DOHH2 (cell line): ENCODE measurements around the gene NAALAD2.

Experiments
- H3F3A ChIP-seq: fragments of 200-600 bp; sonication (generic), shearing (Covaris generic); 2 replicates; pipeline ENCODE4 v1.6.0; 2016; ENCODE audit warnings: antibody characterized with exemption, mild to moderate bottlenecking; ENCODE audit not compliant: control insufficient read depth, insufficient read depth
- H3K27ac ChIP-seq: fragments of 200-600 bp; sonication (generic); 2 replicates; pipeline ENCODE4 v1.5.1; 2014; ENCODE audit warnings: low read depth, mild to moderate bottlenecking, low read length, moderate library complexity
- H3K27me3 ChIP-seq: fragments of 200-600 bp; sonication (generic); 2 replicates; pipeline ENCODE4 v1.6.1; 2014; ENCODE audit warnings: mild to moderate bottlenecking, low read length, mixed read lengths; ENCODE audit not compliant: control insufficient read depth
- H3K36me3 ChIP-seq: fragments of 200-600 bp; sonication (generic); 2 replicates; pipeline ENCODE4 v1.6.1; 2014; ENCODE audit warnings: mild to moderate bottlenecking, low read length, moderate library complexity, mixed read lengths; ENCODE audit not compliant: control insufficient read depth
- H3K4me1 ChIP-seq: fragments of 200-600 bp; sonication (generic); 2 replicates; pipeline ENCODE4 v1.6.1; 2014; ENCODE audit warnings: mild to moderate bottlenecking, low read length, mixed read lengths; ENCODE audit not compliant: control insufficient read depth
- H3K4me2 ChIP-seq: fragments of 200-600 bp; sonication (generic); 2 replicates; pipeline ENCODE4 v1.6.0; 2014; ENCODE audit warnings: mild to moderate bottlenecking, low read length, moderate library complexity
- H3K4me3 ChIP-seq: fragments of 200-600 bp; sonication (generic); 2 replicates; pipeline ENCODE4 v1.5.1; 2014; ENCODE audit warnings: mild to moderate bottlenecking, low read length, mixed read lengths
- H3K79me2 ChIP-seq: fragments of 200-600 bp; sonication (generic); 2 replicates; pipeline ENCODE4 v1.6.1; 2014; ENCODE audit warnings: mild to moderate bottlenecking, low read length, mixed read lengths; ENCODE audit not compliant: control insufficient read depth
- H3K9me2 ChIP-seq: fragments of 200-600 bp; sonication (generic); replicated peaks from 2 replicates; pipeline ENCODE4 v1.6.1; 2014; ENCODE audit warnings: mild to moderate bottlenecking, low read length, mixed read lengths; ENCODE audit not compliant: control insufficient read depth
- H3K9me3 ChIP-seq: fragments of 200-600 bp; sonication (generic); 2 replicates; pipeline ENCODE4 v1.6.1; 2014; ENCODE audit warnings: antibody characterized with exemption, low read length, mixed read lengths; ENCODE audit not compliant: control insufficient read depth, insufficient read depth
- H4K20me1 ChIP-seq: fragments of 200-600 bp; sonication (generic); 2 replicates; pipeline ENCODE4 v1.6.0; 2014; ENCODE audit warnings: low read depth, mild to moderate bottlenecking, antibody characterized with exemption, low read length, moderate library complexity; ENCODE audit not compliant: control insufficient read depth, insufficient read depth
- CTCF ChIP-seq: fragments of 200-600 bp; sonication (generic); IDR thresholded peaks from one replicate; pipeline ENCODE4 v1.5.1; 2014; ENCODE audit warnings: antibody characterized with exemption, mild to moderate bottlenecking, low read depth, low read length; ENCODE audit not compliant: poor library complexity, severe bottlenecking
- EZH2phosphoT487 ChIP-seq: fragments of 200-600 bp; sonication (generic); IDR thresholded peaks from 2 replicates; pipeline ENCODE4 v1.6.1; 2017; ENCODE audit warnings: borderline replicate concordance, mild to moderate bottlenecking, antibody characterized with exemption, low read length, moderate library complexity, mixed read lengths

NAALAD2 gene

GRCh38 chr11:90229791-90230190 lies 95.3 kb downstream of the NAALAD2 start:
- Histone ChIP-seq H3K36me3 (no peaks in the 10 kb centered on the region), H3K4me3 (no peak overlapping the region), H3K4me1 (no peaks in the 10 kb centered on the region), H3K79me2 (no peaks in the 10 kb centered on the region), H3K27me3 (peaks cover 10% of the 10 kb centered on the region; the same call in 1 of the 2 replicates), H3K9me3 (no peaks in the 10 kb centered on the region), H3F3A (no peaks in the 10 kb centered on the region), H3K9me2 (no peaks in the 10 kb centered on the region), H4K20me1 (no peaks in the 10 kb centered on the region), H3K4me2 (no peak overlapping the region), H3K27ac (no peak overlapping the region)
- TF ChIP-seq EZH2phosphoT487 (no peak), CTCF (no peak)

GRCh38 chr11:90234977-90235376 lies 100.5 kb downstream of the NAALAD2 start:
- no peaks in the 10 kb centered on the region for H3K9me2 ChIP-seq
- H3K36me3 ChIP-seq, result no peaks in the 10 kb centered on the region
- no peaks in the 10 kb centered on the region for H3F3A ChIP-seq
- H4K20me1 ChIP-seq, result no peaks in the 10 kb centered on the region
- peaks cover 13% of the 10 kb centered on the region; the same call in 1 of the 2 replicates for H3K27me3 ChIP-seq
- TF ChIP-seq EZH2phosphoT487 (no peak), CTCF (no peak)
- H3K4me2 ChIP-seq, result no peak overlapping the region
- no peaks in the 10 kb centered on the region for H3K79me2 ChIP-seq
- H3K4me1 ChIP-seq, result no peaks in the 10 kb centered on the region
- H3K9me3 ChIP-seq, result no peaks in the 10 kb centered on the region
- no peak overlapping the region for H3K4me3 ChIP-seq
- H3K27ac ChIP-seq, result no peak overlapping the region

- H3K27ac ChIP-seq, result no peak overlapping the region
- H3K4me2 ChIP-seq, result no peak overlapping the region
- H3K9me3 ChIP-seq, result no peaks in the 10 kb centered on the region
- no peak overlapping the region for H3K4me3 ChIP-seq
- no peaks in the 10 kb centered on the region for H3K9me2 ChIP-seq
- H3K36me3 ChIP-seq, result no peaks in the 10 kb centered on the region
- no peaks in the 10 kb centered on the region for H3K4me1 ChIP-seq
- H4K20me1 ChIP-seq, result no peaks in the 10 kb centered on the region
- H3K79me2 ChIP-seq, result no peaks in the 10 kb centered on the region
- TF ChIP-seq CTCF (no peak), EZH2phosphoT487 (no peak)
- H3K27me3 ChIP-seq, result peaks cover 13% of the 10 kb centered on the region; the same call in 1 of the 2 replicates
- no peaks in the 10 kb centered on the region for H3F3A ChIP-seq
These were observed 101.1 kb downstream of the NAALAD2 start for GRCh38 chr11:90235526-90235925.
